HepG2 (cell line): ENCODE measurements around the gene AUTS2.

Source experiments
- BCL6 ChIP-seq: IDR thresholded peaks from 2 replicates; pipeline ENCODE4 v1.6.1; 2016; ENCODE audit warnings: missing genetic modification reagents, missing compliant biosample characterization
- BHLHE40 ChIP-seq: IDR thresholded peaks from 2 replicates; pipeline ENCODE4 v1.6.1; 2011; ENCODE audit warnings: low read length, improper control_type of control experiment
- CCAR2 ChIP-seq: fragments of 200-400 bp; formaldehyde crosslinking; optimal IDR thresholded peaks from 2 replicates; pipeline ENCODE3; 2018; ENCODE audit warnings: low read depth, mild to moderate bottlenecking, low read length, moderate library complexity
- MTA1 ChIP-seq: sonication (generic); formaldehyde crosslinking; IDR thresholded peaks from 2 replicates; pipeline ENCODE4 v1.4.0; 2020; ENCODE audit warnings: missing genetic modification reagents, mild to moderate bottlenecking, borderline replicate concordance
- ZNF20 ChIP-seq: sonication (generic); formaldehyde crosslinking; IDR thresholded peaks from 2 replicates; pipeline ENCODE4 v1.4.0; 2020; ENCODE audit warnings: mild to moderate bottlenecking, moderate library complexity, missing genetic modification reagents
- TF ChIP-seq, protein P1 (sequence below), 2 experiments: sonication (generic) in 1 of 2; formaldehyde crosslinking in 1 of 2; IDR thresholded peaks; 2 replicates each; pipeline versions ENCODE4 v1.5.1 to v1.6.1; 2011 to 2020; ENCODE audit warnings: borderline replicate concordance in 1 of 2, low read depth in 1 of 2, low read length in 1 of 2, mild to moderate bottlenecking in 1 of 2, missing genetic modification reagents in 1 of 2, moderate library complexity in 1 of 2
- TF ChIP-seq, protein P2 (sequence below): sonication (generic); formaldehyde crosslinking; IDR thresholded peaks from 2 replicates; pipeline ENCODE4 v1.8.0; 2022; ENCODE audit warnings: mild to moderate bottlenecking, missing genetic modification reagents
- TF ChIP-seq, protein P3 (sequence below): sonication (generic); formaldehyde crosslinking; IDR thresholded peaks from 2 replicates; pipeline ENCODE4 v1.9.0; 2021; ENCODE audit warnings: missing genetic modification reagents, borderline replicate concordance

DNA sequence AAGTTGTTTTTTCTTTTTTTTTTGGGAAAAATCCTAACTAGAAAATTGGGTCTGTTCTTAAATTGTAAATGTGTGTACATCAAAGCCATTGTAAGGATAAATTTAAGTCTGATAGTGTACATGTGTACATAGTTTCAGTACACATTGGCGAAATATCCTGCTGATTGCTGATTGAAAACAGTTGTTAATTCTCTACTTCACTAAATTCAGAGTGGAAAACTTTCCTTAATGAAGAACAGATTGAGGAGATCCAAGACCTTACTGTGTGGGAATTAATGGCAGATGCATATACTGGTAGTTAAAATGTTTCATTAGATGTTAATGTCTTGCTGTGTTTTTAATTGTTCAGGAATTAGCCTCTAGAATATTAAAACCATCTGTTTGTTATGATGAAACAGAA is 506.0 kb downstream of the AUTS2 start:
- TF ChIP-seq, protein P1, sequence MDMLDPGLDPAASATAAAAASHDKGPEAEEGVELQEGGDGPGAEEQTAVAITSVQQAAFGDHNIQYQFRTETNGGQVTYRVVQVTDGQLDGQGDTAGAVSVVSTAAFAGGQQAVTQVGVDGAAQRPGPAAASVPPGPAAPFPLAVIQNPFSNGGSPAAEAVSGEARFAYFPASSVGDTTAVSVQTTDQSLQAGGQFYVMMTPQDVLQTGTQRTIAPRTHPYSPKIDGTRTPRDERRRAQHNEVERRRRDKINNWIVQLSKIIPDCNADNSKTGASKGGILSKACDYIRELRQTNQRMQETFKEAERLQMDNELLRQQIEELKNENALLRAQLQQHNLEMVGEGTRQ (IDR thresholded peaks at IDR 0.05; ENCODE audit: low read depth, low read length), result no peak
- TF ChIP-seq, protein P1 (CRISPR knock-in tag; IDR thresholded peaks at IDR 0.05; ENCODE audit: borderline replicate concordance), result no peak
- no peak for TF ChIP-seq CCAR2
- TF ChIP-seq MTA1, result no peak
- TF ChIP-seq, protein P2, sequence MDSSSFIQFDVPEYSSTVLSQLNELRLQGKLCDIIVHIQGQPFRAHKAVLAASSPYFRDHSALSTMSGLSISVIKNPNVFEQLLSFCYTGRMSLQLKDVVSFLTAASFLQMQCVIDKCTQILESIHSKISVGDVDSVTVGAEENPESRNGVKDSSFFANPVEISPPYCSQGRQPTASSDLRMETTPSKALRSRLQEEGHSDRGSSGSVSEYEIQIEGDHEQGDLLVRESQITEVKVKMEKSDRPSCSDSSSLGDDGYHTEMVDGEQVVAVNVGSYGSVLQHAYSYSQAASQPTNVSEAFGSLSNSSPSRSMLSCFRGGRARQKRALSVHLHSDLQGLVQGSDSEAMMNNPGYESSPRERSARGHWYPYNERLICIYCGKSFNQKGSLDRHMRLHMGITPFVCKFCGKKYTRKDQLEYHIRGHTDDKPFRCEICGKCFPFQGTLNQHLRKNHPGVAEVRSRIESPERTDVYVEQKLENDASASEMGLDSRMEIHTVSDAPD (CRISPR knock-in tag), result no peak
- TF ChIP-seq ZNF20 (CRISPR knock-in tag), result no peak
- TF ChIP-seq, protein P3, sequence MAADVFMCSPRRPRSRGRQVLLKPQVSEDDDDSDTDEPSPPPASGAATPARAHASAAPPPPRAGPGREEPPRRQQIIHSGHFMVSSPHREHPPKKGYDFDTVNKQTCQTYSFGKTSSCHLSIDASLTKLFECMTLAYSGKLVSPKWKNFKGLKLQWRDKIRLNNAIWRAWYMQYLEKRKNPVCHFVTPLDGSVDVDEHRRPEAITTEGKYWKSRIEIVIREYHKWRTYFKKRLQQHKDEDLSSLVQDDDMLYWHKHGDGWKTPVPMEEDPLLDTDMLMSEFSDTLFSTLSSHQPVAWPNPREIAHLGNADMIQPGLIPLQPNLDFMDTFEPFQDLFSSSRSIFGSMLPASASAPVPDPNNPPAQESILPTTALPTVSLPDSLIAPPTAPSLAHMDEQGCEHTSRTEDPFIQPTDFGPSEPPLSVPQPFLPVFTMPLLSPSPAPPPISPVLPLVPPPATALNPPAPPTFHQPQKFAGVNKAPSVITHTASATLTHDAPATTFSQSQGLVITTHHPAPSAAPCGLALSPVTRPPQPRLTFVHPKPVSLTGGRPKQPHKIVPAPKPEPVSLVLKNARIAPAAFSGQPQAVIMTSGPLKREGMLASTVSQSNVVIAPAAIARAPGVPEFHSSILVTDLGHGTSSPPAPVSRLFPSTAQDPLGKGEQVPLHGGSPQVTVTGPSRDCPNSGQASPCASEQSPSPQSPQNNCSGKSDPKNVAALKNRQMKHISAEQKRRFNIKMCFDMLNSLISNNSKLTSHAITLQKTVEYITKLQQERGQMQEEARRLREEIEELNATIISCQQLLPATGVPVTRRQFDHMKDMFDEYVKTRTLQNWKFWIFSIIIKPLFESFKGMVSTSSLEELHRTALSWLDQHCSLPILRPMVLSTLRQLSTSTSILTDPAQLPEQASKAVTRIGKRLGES (CRISPR knock-in tag), result no peak
- no peak for TF ChIP-seq BHLHE40
- TF ChIP-seq BCL6 (CRISPR knock-in tag), result no peak
